ENCODE measurements around the gene PIP5KL1.

- TF ChIP-seq, protein P1, sequence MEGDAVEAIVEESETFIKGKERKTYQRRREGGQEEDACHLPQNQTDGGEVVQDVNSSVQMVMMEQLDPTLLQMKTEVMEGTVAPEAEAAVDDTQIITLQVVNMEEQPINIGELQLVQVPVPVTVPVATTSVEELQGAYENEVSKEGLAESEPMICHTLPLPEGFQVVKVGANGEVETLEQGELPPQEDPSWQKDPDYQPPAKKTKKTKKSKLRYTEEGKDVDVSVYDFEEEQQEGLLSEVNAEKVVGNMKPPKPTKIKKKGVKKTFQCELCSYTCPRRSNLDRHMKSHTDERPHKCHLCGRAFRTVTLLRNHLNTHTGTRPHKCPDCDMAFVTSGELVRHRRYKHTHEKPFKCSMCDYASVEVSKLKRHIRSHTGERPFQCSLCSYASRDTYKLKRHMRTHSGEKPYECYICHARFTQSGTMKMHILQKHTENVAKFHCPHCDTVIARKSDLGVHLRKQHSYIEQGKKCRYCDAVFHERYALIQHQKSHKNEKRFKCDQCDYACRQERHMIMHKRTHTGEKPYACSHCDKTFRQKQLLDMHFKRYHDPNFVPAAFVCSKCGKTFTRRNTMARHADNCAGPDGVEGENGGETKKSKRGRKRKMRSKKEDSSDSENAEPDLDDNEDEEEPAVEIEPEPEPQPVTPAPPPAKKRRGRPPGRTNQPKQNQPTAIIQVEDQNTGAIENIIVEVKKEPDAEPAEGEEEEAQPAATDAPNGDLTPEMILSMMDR (IDR thresholded peaks at IDR 0.05), result no peak
- TF ChIP-seq EP300 (IDR thresholded peaks at IDR 0.05), result no peak
These were observed 41.0 kb upstream of the PIP5KL1 start for GRCh38 chr9:127971357-127972235.

All from ovary (tissue), 3 donors.